HG03460 (cell line): Measurements from ENCODE around the gene EFL1.
"Not testable (repeated sequence)": the region's sequence is repeated elsewhere in the genome, so short reads cannot be mapped to it uniquely, and the experiment has no call there.

ENCODE experiments used
- ATAC-seq: cut with Tn5 transposase; IDR thresholded peaks from one replicate; pipeline ENCODE4 v1.9.1; 2021; ENCODE audit not compliant: unreplicated experiment

EFL1 gene

DNA sequence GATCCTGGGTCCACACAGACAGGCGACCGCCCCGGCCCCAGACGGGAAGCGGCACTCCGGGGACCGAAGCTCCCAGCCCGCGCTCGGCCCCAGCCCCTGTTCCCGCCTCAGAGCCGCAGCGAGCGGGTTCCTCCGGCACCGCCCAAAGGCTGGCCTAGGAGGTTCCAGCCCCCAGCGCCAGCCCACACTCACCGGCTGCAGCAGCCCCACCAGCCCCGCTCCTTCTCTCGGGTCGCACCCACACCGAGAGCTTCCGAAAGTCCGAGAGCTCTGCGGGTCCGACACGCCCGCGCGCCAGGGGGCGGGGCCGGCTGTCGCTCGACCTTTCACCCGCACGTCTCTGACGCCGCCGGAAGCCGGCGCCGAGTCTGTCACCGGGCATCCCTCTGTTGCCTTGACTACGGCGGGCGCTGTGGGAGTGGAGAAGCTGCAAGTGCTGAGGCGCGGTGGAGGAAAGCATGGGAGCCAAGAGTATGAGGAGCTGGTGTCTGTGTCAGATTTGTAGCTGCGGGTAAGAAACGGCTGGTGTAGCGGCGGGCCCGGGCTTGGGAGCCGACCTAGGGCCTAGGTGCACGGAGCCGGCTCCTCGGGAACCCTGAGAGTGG, at the start of gene EFL1, which contains the start of gene SAXO2:
Gene EFL1 (minus strand): TSS at position 313 of the 605 bp plus-strand sequence. CDS start 956 bp downstream, outside the sequence.
Gene SAXO2 (plus strand): TSS at position 397 of the 605 bp plus-strand sequence. CDS start 62 bp downstream, at position 459.
- ATAC-seq, result peak; percentile 96

DNA sequence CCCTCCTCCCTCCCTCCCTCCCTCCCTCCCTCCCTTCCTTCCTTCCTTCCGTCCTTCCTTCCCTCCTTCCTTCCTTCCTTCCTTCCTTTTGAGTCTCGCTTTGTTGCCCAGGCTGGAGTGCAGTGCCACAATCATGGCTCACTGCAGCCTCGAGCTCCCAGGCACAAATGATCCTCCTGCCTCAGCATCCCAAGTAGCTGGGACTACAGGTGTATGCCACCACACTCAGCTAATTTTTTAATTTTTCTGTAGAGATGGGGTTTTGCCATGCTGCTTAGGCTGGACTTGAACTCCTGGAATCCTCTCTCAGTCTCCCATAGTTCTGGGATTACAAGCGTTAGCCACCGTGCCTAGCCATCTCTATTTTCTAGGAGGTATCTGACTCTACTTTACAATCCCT, 48.8 kb upstream of the EFL1 start:
- not testable (repeated sequence) for ATAC-seq

GRCh38 chr15:82309802-82310201, 47.3 kb upstream of the EFL1 start:
- ATAC-seq, result no peak

- ATAC-seq, result no peak
These were observed 45.2 kb upstream of the EFL1 start for GRCh38 chr15:82307714-82308081.

DNA sequence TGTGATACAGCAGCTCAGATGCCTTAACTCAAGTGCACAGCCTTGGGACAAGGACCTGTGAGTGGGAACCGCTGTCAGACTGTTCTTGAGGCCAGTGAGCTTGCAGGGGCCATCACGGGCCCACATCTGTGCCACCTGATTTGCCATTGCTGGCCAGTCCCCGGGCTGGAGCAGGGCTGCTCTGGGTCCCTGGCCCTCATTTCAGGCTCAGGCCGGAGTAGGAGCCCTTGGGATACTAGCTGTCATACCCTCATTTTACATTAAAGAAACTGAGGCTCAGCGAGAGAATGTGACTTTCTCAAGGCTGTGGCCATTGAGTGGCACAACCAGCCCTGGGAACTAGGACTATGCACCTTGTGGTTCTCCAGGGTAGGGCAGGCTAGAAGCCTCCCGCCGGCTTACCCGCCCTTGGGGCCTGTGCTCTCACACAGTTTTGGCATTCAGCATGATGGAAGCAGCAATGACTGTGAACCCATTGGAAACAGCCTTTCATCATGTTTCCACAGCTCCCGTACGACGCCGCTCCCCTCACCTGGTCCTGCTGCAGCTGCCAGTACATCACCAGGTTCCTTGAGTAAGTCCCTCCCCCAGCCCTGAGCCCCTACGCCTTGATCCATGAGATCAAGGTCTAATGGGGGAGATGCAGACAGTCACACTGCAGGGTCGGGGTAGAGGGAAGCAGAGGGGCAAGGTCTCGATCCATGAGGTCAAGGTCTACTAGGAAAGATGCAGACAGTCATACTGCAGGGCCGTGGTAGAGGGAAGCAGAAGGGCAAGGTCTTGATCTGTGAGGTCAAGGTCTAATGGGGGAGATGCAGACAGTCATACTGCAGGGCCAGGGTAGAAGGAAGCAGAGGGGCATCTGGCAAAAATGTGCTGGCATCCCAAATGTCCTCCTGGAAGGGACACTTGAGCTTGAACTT, 44.5 kb upstream of the EFL1 start:
- ATAC-seq, result no peak

DNA sequence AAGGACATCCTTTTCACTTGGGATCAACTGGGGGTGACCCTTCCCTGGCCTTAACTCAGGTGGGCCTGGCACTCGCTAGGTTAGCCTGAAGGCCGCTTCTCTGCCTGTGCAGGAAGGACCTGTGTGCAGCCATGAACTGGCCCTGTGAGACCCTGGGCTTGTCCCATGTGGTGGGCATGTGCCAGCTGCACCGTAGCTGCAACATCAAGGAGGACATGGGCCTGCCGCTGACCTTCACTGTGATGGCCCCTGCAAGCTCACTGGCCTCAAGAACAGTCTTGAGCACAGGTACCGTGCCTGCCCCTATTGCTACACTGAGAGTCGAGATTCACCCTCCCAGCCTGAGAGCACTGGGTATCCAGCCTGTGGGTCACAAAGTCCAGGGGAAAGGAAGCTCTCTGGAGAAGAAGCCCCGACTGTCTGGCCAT, 43.1 kb upstream of the EFL1 start:
- ATAC-seq, result no peak

- no peak for ATAC-seq
These were observed 42.2 kb upstream of the EFL1 start for GRCh38 chr15:82304778-82305090.

DNA sequence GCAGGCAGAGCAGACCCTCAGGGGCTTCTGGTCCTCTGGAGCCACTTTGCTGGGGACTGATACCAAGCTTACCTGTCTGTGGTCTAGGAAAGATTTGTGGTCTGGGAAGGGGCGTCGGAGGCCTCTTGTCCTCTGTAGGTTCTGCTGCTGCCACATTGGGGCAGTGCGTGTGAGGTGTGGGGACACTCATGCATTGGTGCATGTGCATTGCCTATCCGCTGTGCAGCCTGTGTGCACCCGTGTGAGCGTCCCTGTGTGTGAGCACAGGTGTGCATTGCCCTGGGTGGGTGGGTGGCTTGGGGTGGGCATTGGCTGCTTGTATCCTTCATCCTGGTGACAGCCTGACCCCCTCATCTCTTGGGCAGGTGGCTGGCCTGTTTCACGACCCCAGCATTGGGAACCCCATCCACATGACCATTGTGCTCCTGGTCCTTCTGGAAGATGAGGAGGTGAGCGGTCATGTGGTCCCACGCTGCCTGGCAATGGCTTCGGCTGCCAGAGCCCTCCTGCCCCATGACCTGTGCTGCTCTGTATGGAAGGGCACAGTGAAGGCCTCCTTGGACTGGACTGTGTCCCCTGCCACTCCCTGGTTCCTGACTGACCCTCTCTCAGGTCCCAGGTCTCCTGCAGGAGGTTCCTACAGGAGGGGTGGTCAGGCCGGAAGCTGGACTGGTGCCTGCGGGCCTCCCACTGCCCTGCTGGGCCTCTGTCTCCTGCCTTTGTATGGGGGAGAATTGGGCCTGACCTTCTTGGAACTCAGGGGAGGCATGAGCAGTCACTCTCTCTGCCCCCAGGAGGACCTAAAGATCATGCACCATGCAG, 41.6 kb upstream of the EFL1 start:
- ATAC-seq, result no peak

DNA sequence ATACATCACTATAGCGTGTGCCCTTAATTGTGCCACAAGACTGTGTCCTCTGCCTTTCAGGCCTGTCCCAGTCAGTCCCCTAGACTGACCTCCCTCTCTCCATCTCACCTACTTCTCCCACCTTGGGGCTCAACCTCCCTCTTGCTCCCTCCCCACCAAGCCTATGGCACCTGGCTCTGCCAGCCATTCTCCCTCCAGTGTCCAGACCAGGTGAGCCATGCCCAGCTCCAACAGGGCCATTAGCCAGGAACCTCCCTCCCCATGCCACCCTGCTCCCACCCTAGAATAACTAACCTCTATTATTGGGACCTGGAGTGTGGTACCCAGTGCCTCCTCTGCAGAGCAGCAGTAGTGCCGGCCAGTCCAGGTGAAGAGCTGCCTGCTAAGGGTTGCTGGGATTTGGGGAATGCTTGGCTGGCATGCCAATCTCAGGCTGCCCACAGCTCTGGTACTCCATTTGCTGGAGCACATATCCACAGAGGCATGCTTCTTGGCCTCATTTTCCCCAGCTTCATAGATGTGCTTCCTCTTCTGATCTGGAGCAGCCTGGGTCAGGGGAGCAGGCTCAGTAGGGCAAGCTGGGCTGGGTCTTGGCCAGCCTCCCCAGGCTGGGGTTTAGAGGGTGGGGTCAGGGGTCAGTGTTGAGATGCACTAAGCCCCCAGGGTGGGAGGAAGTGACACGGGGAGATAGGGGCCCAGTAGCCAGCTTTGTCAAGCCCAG, 38.9 kb upstream of the EFL1 start:
- ATAC-seq, result no peak

- no peak for ATAC-seq
These were observed 38.3 kb upstream of the EFL1 start for GRCh38 chr15:82300883-82301282.

- not testable (repeated sequence) for ATAC-seq
These were observed 37.8 kb upstream of the EFL1 start for GRCh38 chr15:82300326-82300725.

GRCh38 chr15:82299511-82299914, 37.0 kb upstream of the EFL1 start:
- not testable (repeated sequence) for ATAC-seq

DNA sequence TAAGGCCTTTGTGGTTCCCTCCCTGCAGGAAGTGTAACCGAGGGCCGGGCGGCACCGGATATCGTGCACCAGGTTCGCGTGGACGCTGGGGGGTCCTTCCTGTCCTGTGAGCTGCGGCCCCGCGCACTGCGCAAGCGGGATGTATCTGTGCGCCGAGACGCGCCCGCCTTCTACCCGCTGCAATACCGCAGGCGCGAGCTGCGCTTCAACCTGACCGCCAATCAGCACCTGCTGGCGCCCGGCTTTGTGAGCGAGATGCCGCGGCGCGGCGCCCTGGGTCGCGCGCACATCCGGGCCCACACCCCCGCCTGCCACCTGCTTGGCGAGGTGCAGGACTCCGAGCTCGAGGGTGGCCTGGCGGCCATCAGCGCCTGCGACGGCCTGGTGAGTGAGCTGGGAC, 36.0 kb upstream of the EFL1 start:
- no peak for ATAC-seq

- no peak for ATAC-seq
These were observed 35.5 kb upstream of the EFL1 start for GRCh38 chr15:82298032-82298431.

DNA sequence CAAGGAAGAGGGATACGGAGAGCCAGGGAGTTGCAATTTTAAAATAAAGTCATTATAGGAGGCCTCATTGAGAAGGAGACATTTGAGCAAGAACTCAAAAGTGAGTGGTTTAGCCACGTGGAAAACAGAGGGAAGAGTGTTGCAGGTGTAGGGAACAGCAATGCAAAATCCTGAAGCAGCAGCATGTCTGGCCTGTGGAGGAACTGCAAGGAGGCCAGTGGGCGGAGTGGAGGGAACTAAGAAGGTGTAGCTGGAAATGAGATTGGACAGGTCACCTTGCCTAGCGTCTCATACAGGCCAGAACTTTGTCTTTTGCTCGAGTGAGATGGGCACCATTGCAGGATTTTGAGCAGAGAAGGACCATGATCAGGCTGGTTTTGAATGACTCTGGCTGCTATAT, 35.0 kb upstream of the EFL1 start:
- no peak for ATAC-seq

- no peak for ATAC-seq
These were observed 31.6 kb upstream of the EFL1 start for GRCh38 chr15:82294061-82294690.

DNA sequence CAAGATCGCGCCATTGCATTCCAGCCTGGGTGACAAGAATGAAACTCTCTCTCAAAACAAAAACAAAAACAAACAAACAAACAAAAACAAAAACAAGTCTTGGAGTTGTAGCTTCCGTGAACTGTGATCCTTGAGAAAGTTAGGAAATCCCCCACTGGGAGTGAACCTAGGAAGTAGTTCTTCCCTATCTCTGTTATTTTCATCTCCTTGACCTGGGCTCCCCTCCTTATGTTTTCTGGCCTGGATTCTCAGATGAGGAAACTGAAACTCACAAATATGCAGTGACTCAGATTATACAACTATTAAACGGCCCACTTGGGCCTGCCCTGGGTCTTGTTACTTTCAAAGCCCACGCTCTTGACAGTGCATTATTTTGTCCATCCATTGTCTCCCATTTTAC, 29.7 kb upstream of the EFL1 start:
- no peak for ATAC-seq

DNA sequence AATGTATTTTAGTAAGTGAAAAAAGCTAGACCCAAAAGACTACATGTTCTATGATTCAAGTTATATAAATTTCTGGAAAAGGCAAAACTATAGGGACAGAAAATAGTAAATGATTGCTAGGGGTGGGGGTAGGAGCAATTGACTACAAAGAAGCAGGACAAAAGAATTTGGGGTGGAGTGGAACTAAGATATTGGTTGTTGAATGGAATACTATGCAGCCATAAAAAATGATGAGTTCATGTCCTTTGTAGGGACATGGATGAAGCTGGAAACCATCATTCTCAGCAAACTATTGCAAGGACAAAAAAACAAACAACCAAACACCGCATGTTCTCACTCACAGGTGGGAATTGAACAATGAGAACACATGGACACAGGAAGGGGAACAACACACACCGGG, 25.7 kb upstream of the EFL1 start:
- ATAC-seq, result not testable (repeated sequence)

DNA sequence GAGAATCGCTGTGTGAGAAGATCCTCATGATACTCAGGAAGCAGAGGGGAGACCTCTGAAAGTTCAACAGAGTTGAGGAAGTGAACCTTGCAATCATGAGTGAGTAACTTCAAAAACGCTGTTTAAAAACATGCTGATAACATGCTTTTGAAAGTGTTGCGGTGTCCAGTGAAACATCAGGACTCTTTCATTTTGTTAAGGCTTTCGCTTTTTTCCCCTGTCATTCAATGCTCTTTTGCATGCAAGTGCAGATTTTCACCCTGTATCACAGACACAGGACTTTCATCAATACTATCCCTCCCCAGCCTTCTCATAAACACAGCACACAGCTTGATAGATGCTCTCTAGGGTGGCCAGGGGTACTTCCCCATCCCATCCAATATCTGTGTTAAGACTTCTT, 23.9 kb upstream of the EFL1 start:
- peak; percentile 83 for ATAC-seq

DNA sequence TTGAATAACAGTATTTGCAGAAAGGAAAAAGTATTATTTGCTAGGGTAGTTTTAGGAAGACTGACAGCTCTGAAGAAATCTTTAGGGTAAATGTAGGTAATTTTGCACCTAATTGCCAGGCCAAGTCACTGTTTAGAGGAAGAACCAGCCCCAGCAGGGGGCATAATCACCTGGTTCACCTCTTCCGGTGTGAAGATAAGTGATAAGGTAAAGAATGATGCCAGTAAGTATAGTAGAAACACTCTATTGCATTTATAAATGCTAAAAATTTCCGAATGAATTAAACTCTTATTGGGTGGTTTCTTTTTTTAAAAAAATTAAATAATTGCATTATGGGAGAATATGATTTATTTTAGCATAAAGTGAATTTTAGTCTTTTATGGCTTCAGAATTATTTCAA, 21.8 kb upstream of the EFL1 start:
- ATAC-seq, result not testable (repeated sequence)
